SK-N-SH (cell line): ENCODE results near the gene GK. TPM values are rescaled to one million over a fixed set of nuclear protein-coding genes. Genes with fewer than 3 reads are reported as not detected.

ENCODE experiments used
- CTCF ChIA-PET: fragments of 300-600, 350-600 bp; formaldehyde crosslinking; extraction: SDS; loops from one replicate; lab custom pipeline; 2021; lab: Yijun Ruan, JAX
- POLR2A ChIA-PET: fragments of 350-600 bp; sonication (Branson Sonifier 250); formaldehyde crosslinking; extraction: SDS; loops from one replicate; lab custom pipeline; 2020; ENCODE audit warnings: antibody characterized with exemption, inconsistent platforms; lab: Yijun Ruan, JAX
- DNase-seq: peaks from one replicate; pipeline ENCODE4 v3.0.0; 2012
- H2AFZ ChIP-seq: fragments of 200-600 bp; sonication (generic); 2 replicates; pipeline ENCODE4 v1.8.1; 2016; ENCODE audit warnings: antibody characterized with exemption, mild to moderate bottlenecking, low read depth
- H3F3A ChIP-seq: fragments of 200-600 bp; sonication (generic); replicated peaks from 2 replicates; pipeline ENCODE3; 2016; ENCODE audit warnings: antibody characterized with exemption, mild to moderate bottlenecking; ENCODE audit not compliant: insufficient read depth
- H3K27ac ChIP-seq, 2 experiments: fragments of 200-500 bp in 1 of 2; fragments of 200-600 bp in 1 of 2; sonication (Bioruptor generic) in 1 of 2; sonication (generic), shearing (Covaris generic) in 1 of 2; 2 replicates each; pipeline versions ENCODE4 v1.5.1 to v1.6.1; 2014 to 2016; ENCODE audit warnings: low read depth in 2 of 2, inconsistent platforms in 1 of 2, low read length in 1 of 2, mild to moderate bottlenecking in 1 of 2, mixed read lengths in 1 of 2
- H3K27me3 ChIP-seq: fragments of 200-600 bp; sonication (generic), shearing (Covaris generic); 2 replicates; pipeline ENCODE4 v1.6.1; 2016; ENCODE audit warnings: mixed run types; ENCODE audit not compliant: insufficient read depth
- H3K36me3 ChIP-seq, 2 experiments: fragments of 200-500 bp in 1 of 2; fragments of 200-600 bp in 1 of 2; sonication (Bioruptor generic) in 1 of 2; sonication (generic) in 1 of 2; replicated peaks in 1 of 2; 2 replicates each; pipeline versions ENCODE3 to v1.5.1; 2014 to 2016; ENCODE audit warnings: low read length in 1 of 2, mild to moderate bottlenecking in 1 of 2; ENCODE audit not compliant: insufficient read depth in 2 of 2, control insufficient read depth in 1 of 2
- H3K4me1 ChIP-seq, 2 experiments: fragments of 200-500 bp in 1 of 2; fragments of 200-600 bp in 1 of 2; sonication (Bioruptor generic) in 1 of 2; sonication (generic), shearing (Covaris generic) in 1 of 2; 2 replicates each; pipeline versions ENCODE4 v1.5.1 to v1.6.1; 2014 to 2016; ENCODE audit warnings: low read depth in 1 of 2, low read length in 1 of 2, mixed run types in 1 of 2; ENCODE audit not compliant: insufficient read depth in 2 of 2, control insufficient read depth in 1 of 2
- H3K4me2 ChIP-seq: fragments of 200-600 bp; sonication (generic), shearing (Covaris generic); 2 replicates; pipeline ENCODE4 v1.6.1; 2017; ENCODE audit warnings: mixed run types
- H3K4me3 ChIP-seq, 2 experiments: fragments of 200-500 bp in 1 of 2; fragments of 200-600 bp in 1 of 2; sonication (Bioruptor generic) in 1 of 2; sonication (generic), shearing (Covaris generic) in 1 of 2; 2 replicates each; pipeline versions ENCODE4 v1.5.1 to v1.8.1; 2014 to 2016; ENCODE audit warnings: low read depth in 2 of 2, inconsistent platforms in 1 of 2, low read length in 1 of 2, mild to moderate bottlenecking in 1 of 2, mixed read lengths in 1 of 2, moderate library complexity in 1 of 2
- H3K79me2 ChIP-seq: fragments of 200-600 bp; sonication (generic); 2 replicates; pipeline ENCODE4 v1.8.1; 2017; ENCODE audit warnings: mild to moderate bottlenecking; ENCODE audit not compliant: insufficient read depth
- H3K9ac ChIP-seq: fragments of 200-600 bp; sonication (generic); 2 replicates; pipeline ENCODE4 v1.6.1; 2017; ENCODE audit warnings: mixed run types
- H3K9me2 ChIP-seq: fragments of 200-600 bp; sonication (generic); 2 replicates; pipeline ENCODE4 v1.6.1; 2017; ENCODE audit warnings: mixed run types
- H3K9me3 ChIP-seq: fragments of 200-600 bp; sonication (generic); 2 replicates; pipeline ENCODE4 v1.6.1; 2017; ENCODE audit warnings: mixed run types, mild to moderate bottlenecking, moderate library complexity
- H4K20me1 ChIP-seq: fragments of 200-600 bp; sonication (generic); 2 replicates; pipeline ENCODE4 v1.6.1; 2017; ENCODE audit warnings: mild to moderate bottlenecking, mixed run types; ENCODE audit not compliant: insufficient read depth
- ELF1 ChIP-seq: IDR thresholded peaks from 2 replicates; pipeline ENCODE4 v1.4.0; 2012
- EZH2phosphoT487 ChIP-seq: fragments of 200-600 bp; sonication (generic); IDR thresholded peaks from 2 replicates; pipeline ENCODE4 v1.6.1; 2017; ENCODE audit warnings: low read depth, mixed run types, mild to moderate bottlenecking, antibody characterized with exemption, moderate library complexity, borderline replicate concordance
- FOSL2 ChIP-seq: IDR thresholded peaks from 2 replicates; pipeline ENCODE4 v1.4.0; 2012; ENCODE audit warnings: low read depth, mild to moderate bottlenecking, moderate library complexity, borderline replicate concordance
- FOXJ3 ChIP-seq: sonication (generic); formaldehyde crosslinking; IDR thresholded peaks from 2 replicates; pipeline ENCODE4 v1.5.1; 2020; ENCODE audit warnings: mild to moderate bottlenecking, missing genetic modification reagents
- FOXM1 ChIP-seq: IDR thresholded peaks from 2 replicates; pipeline ENCODE4 v1.4.0; 2012; ENCODE audit warnings: low read depth, mild to moderate bottlenecking
- GABPA ChIP-seq: IDR thresholded peaks from 2 replicates; pipeline ENCODE4 v1.4.0; 2012; ENCODE audit warnings: low read depth, mild to moderate bottlenecking
- IRF3 ChIP-seq: fragments of 150-350 bp; IDR thresholded peaks from 2 replicates; pipeline ENCODE4 v1.6.1; 2016; ENCODE audit warnings: mild to moderate bottlenecking, low read depth, low read length
- JUND ChIP-seq: IDR thresholded peaks from 2 replicates; pipeline ENCODE4 v1.4.0; 2012
- MAX ChIP-seq: IDR thresholded peaks from 2 replicates; pipeline ENCODE4 v1.4.0; 2012; ENCODE audit warnings: low read depth
- MEF2A ChIP-seq: IDR thresholded peaks from 2 replicates; pipeline ENCODE4 v1.4.0; 2012; ENCODE audit warnings: low read depth, borderline replicate concordance
- MXI1 ChIP-seq: IDR thresholded peaks from 2 replicates; pipeline ENCODE4 v1.6.1; 2012; ENCODE audit warnings: mild to moderate bottlenecking, low read depth, low read length, improper control_type of control experiment
- POLR2AphosphoS5 ChIP-seq: IDR thresholded peaks from 2 replicates; pipeline ENCODE4 v1.6.1; 2012; ENCODE audit warnings: low read depth, low read length
- RAD21 ChIP-seq: IDR thresholded peaks from 2 replicates; pipeline ENCODE4 v1.6.1; 2012; ENCODE audit warnings: mild to moderate bottlenecking, low read length
- RCOR1 ChIP-seq: fragments of 150-350 bp; IDR thresholded peaks from 2 replicates; pipeline ENCODE4 v1.6.1; 2017; ENCODE audit warnings: antibody characterized with exemption, low read length
- RFX5 ChIP-seq: IDR thresholded peaks from 2 replicates; pipeline ENCODE4 v1.6.1; 2012; ENCODE audit warnings: mild to moderate bottlenecking, improper control_type of control experiment, low read length
- SIN3A ChIP-seq: IDR thresholded peaks from 2 replicates; pipeline ENCODE4 v1.6.1; 2012; ENCODE audit warnings: low read depth, mild to moderate bottlenecking, low read length, moderate library complexity, borderline replicate concordance
- SMC3 ChIP-seq: IDR thresholded peaks from 2 replicates; pipeline ENCODE4 v1.6.1; 2012; ENCODE audit warnings: low read depth, low read length, improper control_type of control experiment
- TAF1 ChIP-seq: IDR thresholded peaks from 2 replicates; pipeline ENCODE4 v1.6.1; 2012; ENCODE audit warnings: low read depth, mild to moderate bottlenecking, low read length, moderate library complexity, borderline replicate concordance
- TEAD4 ChIP-seq: IDR thresholded peaks from 2 replicates; pipeline ENCODE4 v1.4.0; 2012; ENCODE audit warnings: mild to moderate bottlenecking, borderline replicate concordance; ENCODE audit not compliant: insufficient read depth
- USF1 ChIP-seq: IDR thresholded peaks from 2 replicates; pipeline ENCODE4 v1.4.0; 2012; ENCODE audit warnings: low read depth, borderline replicate concordance
- YY1 ChIP-seq: IDR thresholded peaks from 2 replicates; pipeline ENCODE4 v1.4.0; 2012; ENCODE audit warnings: low read depth, mild to moderate bottlenecking
- WGBS: methylation state at CpG from one replicate; pipeline ENCODE4 v1.1.6; 2017; ENCODE audit warnings: low lambda C conversion rate; 5-methylcytosine and 5-hydroxymethylcytosine counted together
- polyA plus RNA-seq, 3 experiments: library from polyadenylated mRNA; depleted of rRNA; stranded (reverse); fragments of >200 nt; gene quantifications; 2 replicates each; pipeline ENCODE4 v1.2.3, GENCODE V29; 2012

Gene GK
- polyA plus RNA-seq, 1 of the 3 experiments (the other 2 are of a cell fraction) = 2.2 TPM

- 36% methylated on average over 3 of the region's 3 CpGs for WGBS
- Histone ChIP-seq H3K36me3 (no peaks in the 10 kb centered on the region), H4K20me1 (no peaks in the 10 kb centered on the region), H3F3A (no peaks in the 10 kb centered on the region), H3K9me2 (no peaks in the 10 kb centered on the region), H2AFZ (no peak overlapping the region), H3K27me3 (no peaks in the 10 kb centered on the region), H3K9ac (no peak overlapping the region), H3K4me2 (no peak overlapping the region), H3K27ac (no peak overlapping the region), H3K4me3 (no peak overlapping the region), H3K4me1 (no peaks in the 10 kb centered on the region), H3K79me2 (no peaks in the 10 kb centered on the region), H3K9me3 (no peaks in the 10 kb centered on the region)
- DNase-seq = no peak
- ChIA-PET CTCF (no interaction called here), POLR2A (no interaction called here)
- TF ChIP-seq YY1 (no peak), USF1 (no peak), FOSL2 (no peak), ELF1 (no peak), IRF3 (no peak), SMC3 (no peak), POLR2AphosphoS5 (no peak), JUND (no peak), MXI1 (no peak), TEAD4 (no peak), RCOR1 (no peak), MEF2A (no peak), RAD21 (no peak), FOXM1 (no peak), GABPA (no peak), TAF1 (no peak)
These were observed 88.3 kb downstream of the GK start for GRCh38 chrX:30741545-30741944.

- WGBS = 59% methylated on average over 8 of the region's 11 CpGs
- Histone ChIP-seq H3K9me2 (no peaks in the 10 kb centered on the region), H3K4me1 (no peaks in the 10 kb centered on the region), H3K9ac (no peak overlapping the region), H4K20me1 (no peaks in the 10 kb centered on the region), H3K4me2 (no peak overlapping the region), H3K9me3 (no peaks in the 10 kb centered on the region), H3K27me3 (no peaks in the 10 kb centered on the region), H3K36me3 (no peaks in the 10 kb centered on the region), H3F3A (no peaks in the 10 kb centered on the region), H3K4me3 (no peak overlapping the region), H3K79me2 (no peaks in the 10 kb centered on the region), H2AFZ (no peak overlapping the region), H3K27ac (no peak overlapping the region)
- ChIA-PET POLR2A (no interaction called here), CTCF (interaction anchor here (1.0 to 2.4 kb wide), 3 partner anchors 12 to 19 kb away, joined by 3 to 16 read pairs (median 5); no protein-coding TSS in a partner anchor)
- no peak for DNase-seq
- TF ChIP-seq RFX5 (no peak), MAX (no peak), EZH2phosphoT487 (no peak), FOXJ3 (CRISPR knock-in tag) (no peak), SIN3A (no peak)
These were observed 95.2 kb downstream of the GK start for GRCh38 chrX:30748342-30748960.
